GM12891 (cell line): Measurements from ENCODE around the gene CHPF2.

ENCODE experiments used
- DNase-seq: peaks from one replicate; pipeline ENCODE4 v3.0.0; 2011; ENCODE audit warnings: low spot score; ENCODE audit not compliant: insufficient read length
- FAIRE-seq: peaks from 2 replicates; lab custom pipeline; 2011; peaks lifted over from hg19 to GRCh38; lab: Jason Lieb, UNC
- PAX5 ChIP-seq: IDR thresholded peaks from 2 replicates; pipeline ENCODE4 v1.6.1; 2011; ENCODE audit warnings: low read length, moderate library complexity, mild to moderate bottlenecking; ENCODE audit not compliant: insufficient read depth, severe bottlenecking
- POLR2A ChIP-seq: IDR thresholded peaks from 2 replicates; pipeline ENCODE4 v1.6.1; 2011; ENCODE audit warnings: low read depth, low read length, control low read depth
- POLR2AphosphoS5 ChIP-seq: IDR thresholded peaks from 2 replicates; pipeline ENCODE4 v1.6.1; 2011; ENCODE audit warnings: low read depth, low read length, control low read depth
- POU2F2 ChIP-seq: IDR thresholded peaks from 2 replicates; pipeline ENCODE4 v1.6.1; 2011; ENCODE audit warnings: low read depth, mild to moderate bottlenecking, control low read depth, low read length, moderate library complexity
- SPI1 ChIP-seq: IDR thresholded peaks from 2 replicates; pipeline ENCODE4 v1.6.1; 2011; ENCODE audit warnings: low read depth, low read length, control low read depth
- TAF1 ChIP-seq: IDR thresholded peaks from 2 replicates; pipeline ENCODE4 v1.6.1; 2011; ENCODE audit warnings: low read depth, low read length, control low read depth

CHPF2 gene

GRCh38 chr7:151213826-151214225 is 18.5 kb upstream of the CHPF2 start:
- no peak for DNase-seq
- FAIRE-seq: no peak
- TF ChIP-seq TAF1: no peak
- no peak for TF ChIP-seq POLR2A
- no peak for TF ChIP-seq POU2F2
- no peak for TF ChIP-seq POLR2AphosphoS5
- TF ChIP-seq PAX5: no peak
- no peak for TF ChIP-seq SPI1

- no peak for FAIRE-seq
- no peak for DNase-seq
- TF ChIP-seq TAF1 (no peak), POU2F2 (no peak), PAX5 (no peak), POLR2AphosphoS5 (no peak), POLR2A (no peak), SPI1 (no peak)
Observed at GRCh38 chr7:151215396-151215795, 16.9 kb upstream of the CHPF2 start.

- DNase-seq: no peak
- no peak for TF ChIP-seq TAF1
- TF ChIP-seq POLR2A: no peak
- no peak for TF ChIP-seq POLR2AphosphoS5
- no peak for TF ChIP-seq PAX5
- TF ChIP-seq SPI1: no peak
- TF ChIP-seq POU2F2: no peak
- FAIRE-seq: no peak
Observed at GRCh38 chr7:151218170-151218569, 14.1 kb upstream of the CHPF2 start.

- TF ChIP-seq TAF1 (no peak), POU2F2 (no peak), POLR2AphosphoS5 (no peak)
- FAIRE-seq: no peak
Observed at GRCh38 chr7:151223728-151224127, 8.6 kb upstream of the CHPF2 start.

GRCh38 chr7:151225948-151226510 is 6.3 kb upstream of the CHPF2 start:
- TF ChIP-seq TAF1: no peak
- no peak for TF ChIP-seq SPI1
- no peak for TF ChIP-seq PAX5
- TF ChIP-seq POLR2A: no peak
- no peak for TF ChIP-seq POLR2AphosphoS5
- no peak for TF ChIP-seq POU2F2
- FAIRE-seq (no peak), DNase-seq (no peak)

More at GRCh38 chr7:151223728-151224127, 8.6 kb upstream of the CHPF2 start:
- no peak for DNase-seq

GRCh38 chr7:151226560-151226874 is 5.8 kb upstream of the CHPF2 start:
- no peak for TF ChIP-seq POLR2AphosphoS5
- no peak for TF ChIP-seq SPI1
- TF ChIP-seq POU2F2: no peak
- no peak for TF ChIP-seq TAF1
- no peak for TF ChIP-seq POLR2A
- TF ChIP-seq PAX5: no peak
- DNase-seq (no peak), FAIRE-seq (no peak)

- FAIRE-seq (peak; percentile 99), DNase-seq (peak; percentile 95)
- TF ChIP-seq POLR2AphosphoS5: peak; percentile 61
- TF ChIP-seq TAF1: no peak; the same call in 1 of the 2 replicates
Observed at GRCh38 chr7:151226875-151227782, 5.2 kb upstream of the CHPF2 start, which contains the start of gene ABCF2. ABCF2 (minus strand) TSS chr7:151227205; CDS start chr7:151226458, 747 bp downstream.

- FAIRE-seq: no peak
- DNase-seq: no peak
- TF ChIP-seq PAX5: no peak
- TF ChIP-seq SPI1: no peak
- TF ChIP-seq POU2F2: no peak
- no peak for TF ChIP-seq POLR2A
- no peak for TF ChIP-seq TAF1
Observed at GRCh38 chr7:151228024-151228866, 4.0 kb upstream of the CHPF2 start.

GRCh38 chr7:151229249-151229648 is 3.0 kb upstream of the CHPF2 start:
- DNase-seq (no peak), FAIRE-seq (no peak)
- TF ChIP-seq POLR2A (no peak), POU2F2 (no peak), POLR2AphosphoS5 (no peak), PAX5 (no peak), TAF1 (no peak), SPI1 (no peak)
